NCI-H146 treated with DMSO at 0.1 percent for 48 hours (cell line): ENCODE data around the gene PTPRN.

ENCODE experiments used
- DNase-seq: peaks from one replicate; lab custom pipeline; 2025; ENCODE audit not compliant: unreplicated experiment; lab: John Stamatoyannopoulos, UW

The PTPRN gene

DNA sequence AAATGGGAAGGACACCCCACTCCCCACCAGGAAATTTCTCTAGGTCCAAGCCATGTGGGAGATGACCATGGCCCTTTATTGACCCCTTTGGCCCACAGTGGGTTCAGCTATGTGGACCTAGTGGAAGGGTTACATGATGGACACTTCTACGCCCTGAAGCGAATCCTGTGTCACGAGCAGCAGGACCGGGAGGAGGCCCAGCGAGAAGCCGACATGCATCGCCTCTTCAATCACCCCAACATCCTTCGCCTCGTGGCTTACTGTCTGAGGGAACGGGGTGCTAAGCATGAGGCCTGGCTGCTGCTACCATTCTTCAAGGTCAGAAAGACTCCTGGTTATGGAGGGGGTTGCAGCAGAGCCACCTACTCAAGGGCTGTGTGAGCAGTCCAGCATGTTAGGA is 62.6 kb downstream of the PTPRN start:
- no peak for DNase-seq

DNA sequence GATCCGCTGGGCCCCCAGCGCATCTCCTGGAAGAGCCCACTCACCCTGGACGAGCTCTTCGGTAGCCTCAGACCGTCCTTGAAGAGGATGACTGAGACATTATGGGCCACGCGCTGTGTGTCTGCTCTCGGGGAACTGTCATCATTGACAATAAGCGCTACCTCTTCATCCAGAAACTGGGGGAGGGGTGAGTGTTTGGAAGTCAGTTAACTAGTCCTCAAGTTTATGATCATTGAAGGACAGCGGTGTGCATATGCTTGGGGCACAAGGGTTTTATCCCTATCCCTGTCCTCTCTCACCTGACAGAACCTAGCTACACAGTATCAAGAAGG is 63.3 kb downstream of the PTPRN start:
- no peak for DNase-seq

DNA sequence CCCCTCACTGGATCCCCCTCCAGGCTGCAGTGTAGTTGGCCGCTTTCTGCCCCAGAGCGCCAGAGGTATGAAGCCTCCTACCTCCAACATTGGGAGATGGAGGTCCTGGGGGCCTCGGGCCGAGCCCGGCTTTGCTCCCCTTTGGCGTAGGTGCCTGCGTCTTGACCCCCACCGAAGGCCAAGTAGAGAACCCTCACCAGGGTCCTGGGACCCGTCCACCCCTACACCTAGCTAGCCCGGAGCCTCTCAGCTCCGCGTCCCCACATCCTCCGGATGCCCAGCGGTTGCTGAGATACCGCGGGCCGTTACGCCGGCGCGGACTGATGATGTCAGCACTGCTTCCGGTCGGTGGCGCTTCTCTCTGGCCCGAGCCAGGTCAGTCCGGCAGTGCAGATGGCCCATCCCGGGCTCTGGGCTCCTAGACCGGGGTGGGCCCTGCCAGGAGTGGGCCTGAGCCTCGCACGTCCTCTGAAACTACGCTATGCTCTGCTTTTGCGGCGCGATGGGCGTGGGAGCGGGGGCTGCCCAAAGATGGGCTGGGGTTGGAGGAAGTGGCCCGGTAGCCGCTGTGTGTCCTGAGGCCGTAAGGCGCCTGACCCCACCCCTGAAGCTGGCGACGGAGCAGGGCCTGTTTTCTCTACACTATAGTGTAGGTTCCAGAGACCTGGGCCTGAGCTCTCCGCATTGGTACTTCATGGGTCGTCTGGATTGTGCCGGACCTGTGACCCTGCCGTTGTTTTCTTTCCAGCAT is 63.9 kb downstream of the PTPRN start, which contains the start of the genes GLB1L and STK16:
GLB1L (minus strand) TSS at position 297 of the 751 bp plus-strand sequence. CDS start 1,871 bp downstream, outside the sequence.
STK16 (plus strand) TSS at position 332 of the 751 bp plus-strand sequence. CDS start 521 bp downstream, outside the sequence.
- peak; percentile 44 for DNase-seq

DNA sequence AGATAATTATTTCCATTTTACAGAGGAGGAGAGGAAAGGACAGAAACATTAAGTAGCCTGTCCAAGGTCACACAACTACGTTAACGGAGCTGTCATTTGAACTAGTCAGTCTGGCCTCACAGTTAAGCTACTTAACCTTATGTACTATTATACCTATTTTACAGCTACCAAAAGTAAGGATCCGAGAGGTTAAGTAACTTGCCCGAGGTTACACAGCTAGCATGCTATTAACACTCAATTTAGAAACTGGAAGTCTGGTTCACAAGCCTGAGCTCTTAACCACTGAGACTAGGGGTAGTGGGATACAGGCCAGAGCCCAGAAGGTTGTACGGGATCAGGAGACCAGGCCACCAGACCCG is 64.4 kb downstream of the PTPRN start:
- DNase-seq, result no peak

DNA sequence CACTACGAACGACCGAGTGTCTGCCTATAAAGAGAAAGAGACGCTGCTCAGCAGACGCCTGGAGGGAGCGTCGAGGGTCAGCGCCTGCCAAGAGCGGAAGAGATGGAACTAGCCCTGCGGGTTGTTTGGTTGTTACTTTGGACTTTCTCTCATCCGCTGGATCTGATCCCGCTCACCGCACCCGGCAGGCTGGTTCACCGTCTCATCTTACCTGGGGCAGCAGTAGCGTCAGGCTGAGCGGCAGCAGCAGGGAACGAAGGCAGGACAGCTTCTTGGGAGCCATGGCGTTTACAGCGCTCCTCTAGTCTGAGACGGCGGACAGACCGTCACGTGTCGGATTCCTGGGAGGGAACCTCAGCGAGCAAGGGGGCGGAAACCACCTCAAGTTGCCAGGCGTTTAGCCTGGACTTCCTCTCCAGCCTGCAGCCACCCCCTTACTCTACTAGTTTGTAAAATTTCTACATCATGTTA is 65.9 kb downstream of the PTPRN start:
- DNase-seq, result no peak
